HFFc6 (cell line): ENCODE measurements around the gene LSM4. TPM values are rescaled to one million over a fixed set of nuclear protein-coding genes. Genes with fewer than 3 reads are reported as not detected.

ENCODE experiments used
- DNase-seq: peaks from one replicate; pipeline ENCODE4 v3.0.0-alpha.2; 2018
- H3K27ac Mint-ChIP-seq: 2 replicates; pipeline ENCODE4 v1.8.0; 2020; ENCODE audit warnings: mild to moderate bottlenecking, mixed read lengths
- H3K27me3 Mint-ChIP-seq: 2 replicates; pipeline ENCODE4 v1.8.0; 2021; ENCODE audit warnings: mild to moderate bottlenecking, moderate library complexity, mixed read lengths; ENCODE audit not compliant: insufficient read depth
- H3K36me3 Mint-ChIP-seq: 2 replicates; pipeline ENCODE4 v1.8.0; 2021; ENCODE audit warnings: low read depth, mixed read lengths
- H3K4me1 Mint-ChIP-seq: 2 replicates; pipeline ENCODE4 v1.8.0; 2020; ENCODE audit warnings: low read depth, mixed read lengths
- H3K4me3 Mint-ChIP-seq: 2 replicates; pipeline ENCODE4 v1.8.0; 2020; ENCODE audit warnings: mild to moderate bottlenecking, moderate library complexity, mixed read lengths
- H3K9me3 Mint-ChIP-seq: 2 replicates; pipeline ENCODE4 v1.8.0; 2020; ENCODE audit warnings: mild to moderate bottlenecking, mixed read lengths
- total RNA-seq, 6 experiments: library from RNA; stranded (reverse); fragmentation: NEBNext Ultra II Directional; extraction: Animal tissue kit (Norgen Biotek cat#: 25700); gene quantifications; 2 replicates in 1 of 6; 3 replicates in 5 of 6; pipeline ENCODE4 v1.2.3, GENCODE V29; 2021
- TF ChIP-seq, protein P1 (sequence below): fragments of 200-600 bp; sonication (generic); IDR thresholded peaks from 2 replicates; pipeline ENCODE4 v1.5.0; 2021; ENCODE audit warnings: antibody characterized with exemption, mild to moderate bottlenecking

LSM4 gene
- total RNA-seq, 6 experiments from 2014 or later = 175 to 217 (median 202) TPM

DNA sequence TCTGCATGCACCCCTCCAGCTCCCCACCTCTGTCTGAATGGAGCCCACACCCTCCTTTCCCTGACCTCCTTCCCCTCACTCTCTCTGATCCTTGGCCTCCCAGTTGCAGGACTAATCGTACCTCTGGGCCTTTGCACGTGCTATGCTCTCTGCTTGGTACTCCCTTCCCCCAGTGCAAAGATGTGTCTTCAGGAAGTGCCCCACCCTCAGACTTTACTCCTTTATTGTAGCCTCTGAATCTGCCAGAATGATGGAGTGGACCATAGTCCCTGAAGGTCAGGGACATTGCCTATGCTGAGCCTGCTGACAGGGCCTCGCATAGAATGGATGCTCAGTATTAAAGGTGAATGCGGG, 40.1 kb downstream of the LSM4 start:
- peaks cover 41% of the 10 kb centered on the region for H3K4me1 Mint-ChIP-seq
- H3K36me3 Mint-ChIP-seq = peaks cover 24% of the 10 kb centered on the region
- no peak for DNase-seq
- peak overlapping the region; percentile 84 for H3K4me3 Mint-ChIP-seq
- peak overlapping the region; percentile 98 for H3K27ac Mint-ChIP-seq
- H3K27me3 Mint-ChIP-seq = peaks cover 20% of the 10 kb centered on the region
- H3K9me3 Mint-ChIP-seq = 0 out of 2 replicates have a peak, but pooled peaks cover 8% of the 10 kb centered on the region
- TF ChIP-seq, protein P1, sequence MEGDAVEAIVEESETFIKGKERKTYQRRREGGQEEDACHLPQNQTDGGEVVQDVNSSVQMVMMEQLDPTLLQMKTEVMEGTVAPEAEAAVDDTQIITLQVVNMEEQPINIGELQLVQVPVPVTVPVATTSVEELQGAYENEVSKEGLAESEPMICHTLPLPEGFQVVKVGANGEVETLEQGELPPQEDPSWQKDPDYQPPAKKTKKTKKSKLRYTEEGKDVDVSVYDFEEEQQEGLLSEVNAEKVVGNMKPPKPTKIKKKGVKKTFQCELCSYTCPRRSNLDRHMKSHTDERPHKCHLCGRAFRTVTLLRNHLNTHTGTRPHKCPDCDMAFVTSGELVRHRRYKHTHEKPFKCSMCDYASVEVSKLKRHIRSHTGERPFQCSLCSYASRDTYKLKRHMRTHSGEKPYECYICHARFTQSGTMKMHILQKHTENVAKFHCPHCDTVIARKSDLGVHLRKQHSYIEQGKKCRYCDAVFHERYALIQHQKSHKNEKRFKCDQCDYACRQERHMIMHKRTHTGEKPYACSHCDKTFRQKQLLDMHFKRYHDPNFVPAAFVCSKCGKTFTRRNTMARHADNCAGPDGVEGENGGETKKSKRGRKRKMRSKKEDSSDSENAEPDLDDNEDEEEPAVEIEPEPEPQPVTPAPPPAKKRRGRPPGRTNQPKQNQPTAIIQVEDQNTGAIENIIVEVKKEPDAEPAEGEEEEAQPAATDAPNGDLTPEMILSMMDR = no peak

DNA sequence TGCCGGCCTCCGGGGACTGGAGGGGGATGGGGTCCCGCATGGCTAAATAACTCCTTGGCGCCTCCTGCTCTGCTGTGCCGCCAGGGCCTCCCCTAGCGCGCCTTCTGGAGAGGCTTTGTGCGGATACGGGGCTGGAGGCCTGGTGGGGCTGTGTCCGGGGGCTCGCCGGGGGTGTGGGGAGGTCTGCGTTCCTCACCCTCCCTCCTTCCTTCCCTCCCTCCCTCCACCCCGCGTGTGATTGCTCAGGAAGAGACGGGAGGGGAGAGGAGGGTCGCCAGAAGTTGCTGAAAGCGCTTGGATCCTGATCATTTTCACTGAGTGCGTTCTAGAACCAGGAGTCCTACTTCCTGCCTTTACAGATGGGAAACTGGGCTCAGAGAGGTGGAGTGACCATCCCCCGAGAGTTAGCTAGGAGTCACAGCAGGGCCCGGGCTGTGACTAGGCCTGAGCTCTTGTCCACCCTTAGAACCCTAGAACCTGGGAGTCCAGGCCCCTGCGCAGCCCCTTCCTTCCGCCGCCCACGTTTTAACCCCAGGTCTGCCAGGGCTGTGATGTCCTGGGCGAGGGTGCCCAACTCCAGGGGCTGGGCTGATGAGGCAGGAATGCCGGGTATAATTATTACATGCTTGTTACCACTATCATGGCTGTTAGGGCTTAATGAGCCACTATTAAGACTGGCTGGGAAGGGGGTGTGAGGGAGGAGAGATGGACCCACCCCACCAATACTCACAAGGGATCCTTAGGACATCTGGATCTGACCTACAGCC, 40.7 kb downstream of the LSM4 start:
- Mint-ChIP-seq H3K36me3 (peaks cover 24% of the 10 kb centered on the region), H3K4me3 (peak overlapping the region; percentile 84), H3K27me3 (peaks cover 24% of the 10 kb centered on the region), H3K27ac (peak overlapping the region; percentile 98), H3K4me1 (peaks cover 41% of the 10 kb centered on the region), H3K9me3 (0 out of 2 replicates have a peak, but pooled peaks cover 8% of the 10 kb centered on the region)
- DNase-seq = peak; percentile 57
- TF ChIP-seq, protein P1 = peak; percentile 30

DNA sequence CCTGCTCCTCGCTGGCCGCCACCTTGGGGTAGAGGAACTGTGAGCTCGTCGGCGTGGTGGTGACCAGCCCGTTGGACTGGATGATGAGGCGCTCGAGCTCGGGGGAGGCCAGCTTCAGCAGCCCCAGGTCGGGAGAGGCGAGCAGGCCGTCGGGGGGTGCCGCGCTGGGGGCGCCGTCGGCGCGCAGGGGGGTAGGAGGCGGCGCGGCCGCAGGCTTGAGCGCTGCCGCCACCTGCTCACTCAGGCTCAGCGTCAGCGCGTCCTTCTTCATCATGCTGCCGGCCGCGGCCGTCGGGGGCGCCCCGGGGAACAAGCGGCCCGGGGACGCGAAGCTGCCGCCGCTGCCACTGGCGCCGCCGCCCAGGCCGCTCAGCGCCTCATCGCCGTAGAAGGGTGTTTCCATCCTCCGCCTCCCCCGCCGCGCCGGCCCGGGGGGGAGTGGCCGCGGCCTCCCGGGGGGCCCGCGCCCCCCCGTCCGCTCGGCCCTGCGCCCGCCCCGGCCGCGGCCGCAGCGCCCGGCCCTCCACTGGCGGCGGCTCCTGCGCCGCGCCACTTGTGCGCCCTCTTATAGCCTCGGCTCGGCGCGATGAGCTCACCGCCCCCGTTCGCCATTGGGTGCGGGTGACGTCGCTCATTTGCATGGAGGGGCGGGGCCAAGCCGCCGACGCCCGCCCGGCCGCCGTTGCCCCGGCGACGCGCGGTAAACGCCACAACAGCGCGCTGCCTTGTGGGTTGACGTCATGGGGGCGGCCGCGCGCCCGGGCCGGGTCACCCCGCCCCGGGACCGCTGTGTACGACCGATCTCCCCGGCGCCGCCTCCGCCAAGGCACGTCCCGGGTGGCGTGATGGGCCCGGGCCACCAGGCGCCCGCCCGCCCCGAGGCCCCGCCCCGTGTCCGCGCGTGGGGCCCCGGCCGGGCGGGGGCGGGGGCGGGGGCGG, 41.5 kb downstream of the LSM4 start, which contains the start of gene JUND:
Gene JUND (minus strand): TSS at position 541 of the 939 bp plus-strand sequence. CDS start 138 bp downstream, at position 403.
- Mint-ChIP-seq H3K9me3 (0 out of 2 replicates have a peak, but pooled peaks cover 8% of the 10 kb centered on the region), H3K4me3 (peak within 1 kb of the TSS; percentile 95), H3K4me1 (peaks cover 38% of the 10 kb centered on the region), H3K27me3 (peaks cover 33% of the 10 kb centered on the region), H3K27ac (peak within 1 kb of the TSS; percentile 98), H3K36me3 (peaks cover 24% of the 10 kb centered on the region)
- peak; percentile 95 for DNase-seq
- TF ChIP-seq, protein P1 = peak; percentile 32; the same call in 1 of the 2 replicates

DNA sequence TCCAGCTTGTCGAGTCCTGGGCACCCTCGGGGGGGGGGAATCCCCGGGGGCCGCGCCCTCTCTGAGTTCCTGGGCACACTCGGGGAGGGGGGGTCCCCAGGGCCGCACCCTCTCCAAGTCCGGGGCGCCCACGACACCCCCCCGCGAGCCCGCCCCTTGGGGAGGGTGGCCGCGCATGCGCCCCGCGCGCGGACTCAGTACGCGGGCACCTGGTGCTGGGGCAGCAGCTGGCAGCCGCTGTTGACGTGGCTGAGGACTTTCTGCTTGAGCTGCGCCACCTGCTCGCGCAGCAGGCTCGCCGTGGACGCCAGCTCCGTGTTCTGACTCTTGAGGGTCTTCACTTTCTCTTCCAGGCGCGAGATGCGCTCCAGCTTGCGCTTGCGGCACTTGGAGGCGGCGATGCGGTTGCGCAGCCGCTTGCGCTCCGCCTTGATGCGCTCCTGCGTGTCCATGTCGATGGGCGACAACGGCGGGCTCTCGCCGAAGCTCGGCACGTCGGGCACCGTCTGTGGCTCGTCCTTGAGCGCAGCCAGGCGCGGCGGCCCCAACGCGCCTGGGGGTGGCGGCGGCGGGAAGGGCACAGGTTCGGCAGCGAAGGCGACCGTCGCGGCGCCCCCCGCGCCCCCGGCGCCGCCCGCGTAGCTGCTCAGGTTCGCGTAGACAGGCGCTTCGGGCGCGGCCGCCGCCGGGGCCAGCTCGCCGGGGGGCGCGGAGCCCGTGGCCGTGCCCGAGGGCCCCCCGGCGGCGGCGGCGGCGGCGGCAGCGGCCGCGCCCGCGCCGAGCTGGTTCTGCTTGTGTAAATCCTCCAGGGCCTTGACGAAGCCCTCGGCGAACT, 42.4 kb downstream of the LSM4 start:
- DNase-seq = peak; percentile 64

More for the DNA sequence above, 42.4 kb downstream of the LSM4 start:
- H3K27ac Mint-ChIP-seq = peak overlapping the region; percentile 99
- TF ChIP-seq, protein P1 = no peak
- peaks cover 24% of the 10 kb centered on the region for H3K36me3 Mint-ChIP-seq
- peaks cover 41% of the 10 kb centered on the region for H3K4me1 Mint-ChIP-seq
- H3K4me3 Mint-ChIP-seq = peak overlapping the region; percentile 95
- H3K27me3 Mint-ChIP-seq = peaks cover 42% of the 10 kb centered on the region
- H3K9me3 Mint-ChIP-seq = 0 out of 2 replicates have a peak, but pooled peaks cover 8% of the 10 kb centered on the region
